Activated CD4-positive, alpha-beta T cell treated with anti-CD3 and anti-CD28 coated beads, Interleukin-2, amount 10 ng/mL, durations not matched to agents 7 days and 5 days (primary cell): ENCODE data around the gene NTSR2. TPM values are rescaled to one million over a fixed set of nuclear protein-coding genes. Genes with fewer than 3 reads are reported as not detected.

Source experiments
- total RNA-seq, 2 experiments: library from RNA; stranded (reverse); gene quantifications; one replicate each; pipeline ENCODE4 v1.2.3, GENCODE V29; 2021

NTSR2 gene
- total RNA-seq, 2 experiments from 2014 or later = not detected

Other genes with a start within 250 kb of the NTSR2 start
- gene E2F6, start 204.0 kb downstream of the NTSR2 start, total RNA-seq = 1 to 10 TPM; 6.6 to 7.3 TPM
- under 1 TPM; 0.10 to 0.29 TPM for gene GREB1, start 136.2 kb downstream of the NTSR2 start, total RNA-seq
- gene LPIN1, start 76.4 kb upstream of the NTSR2 start, total RNA-seq = 10 to 100 TPM; 58.9 to 62.2 TPM